Measurements from ENCODE around the gene AMIGO2.

AMIGO2 gene

GRCh38 chr12:47098099-47098498 lies 18.3 kb upstream of the AMIGO2 start:
- no peak for DNase-seq (ENCODE audit: low read depth)

- DNase-seq (ENCODE audit: low read depth) = no peak
Measured at GRCh38 chr12:47097276-47097896, 17.6 kb upstream of the AMIGO2 start.

GRCh38 chr12:47095446-47096236 lies 15.9 kb upstream of the AMIGO2 start:
- no peak for DNase-seq (ENCODE audit: low read depth)

GRCh38 chr12:47094804-47095203 lies 15.0 kb upstream of the AMIGO2 start:
- no peak for DNase-seq (ENCODE audit: low read depth)

- DNase-seq (ENCODE audit: low read depth) = no peak
Measured at GRCh38 chr12:47091009-47091408, 11.2 kb upstream of the AMIGO2 start.

GRCh38 chr12:47088021-47088944 lies 8.5 kb upstream of the AMIGO2 start:
- DNase-seq (ENCODE audit: low read depth) = no peak

GRCh38 chr12:47087088-47087688 lies 7.4 kb upstream of the AMIGO2 start:
- DNase-seq (ENCODE audit: low read depth) = no peak

- no peak for DNase-seq (ENCODE audit: low read depth)
Measured at GRCh38 chr12:47085815-47086252, 6.1 kb upstream of the AMIGO2 start.

- DNase-seq (ENCODE audit: low read depth) = no peak
Measured at GRCh38 chr12:47084172-47084571, 4.4 kb upstream of the AMIGO2 start.

- DNase-seq (ENCODE audit: low read depth) = no peak
Measured at GRCh38 chr12:47082796-47083621, 3.2 kb upstream of the AMIGO2 start.

GRCh38 chr12:47082283-47082682 lies 2.5 kb upstream of the AMIGO2 start:
- no peak for DNase-seq (ENCODE audit: low read depth)

- peak; percentile 25 for DNase-seq (ENCODE audit: low read depth)
Measured at GRCh38 chr12:47080725-47081502, 1.2 kb upstream of the AMIGO2 start.

GRCh38 chr12:47079981-47080724 lies 394 bp upstream of the AMIGO2 start:
- DNase-seq (ENCODE audit: low read depth) = no peak

GRCh38 chr12:47078733-47079467 lies 859 bp downstream of the AMIGO2 start:
- DNase-seq (ENCODE audit: low read depth) = no peak

- DNase-seq (ENCODE audit: low read depth) = no peak
Measured at GRCh38 chr12:47078086-47078395, 1.7 kb downstream of the AMIGO2 start.

- DNase-seq (ENCODE audit: low read depth) = no peak
Measured at GRCh38 chr12:47077206-47078085, 2.3 kb downstream of the AMIGO2 start.

- DNase-seq (ENCODE audit: low read depth) = no peak
Measured at GRCh38 chr12:47075192-47076084, 4.3 kb downstream of the AMIGO2 start.
